Testis (tissue), 2 donors: ENCODE results near the gene AXDND1.

ENCODE experiments used
- CTCF ChIP-seq, 3 experiments: fragments of 450-650 bp in 2 of 3; fragments of 200-600 bp in 1 of 3; sonication (generic) in 1 of 3; IDR thresholded peaks; one replicate each; pipeline ENCODE4 v1.5.1; 2016 to 2019; ENCODE audit warnings: antibody characterized with exemption in 3 of 3, mild to moderate bottlenecking in 2 of 3, moderate library complexity in 1 of 3
- POLR2A ChIP-seq: fragments of 450-650 bp; IDR thresholded peaks from one replicate; pipeline ENCODE4 v1.6.1; 2017; ENCODE audit warnings: antibody characterized with exemption, mild to moderate bottlenecking, moderate library complexity

GRCh38 chr1:179365342-179366092 lies at the start of gene AXDND1:
- TF ChIP-seq CTCF (IDR thresholded peaks at IDR 0.05) (peak in 1 of 3 experiments; percentile 15), POLR2A (peak; percentile 15)
